ENCODE data around the gene ASS1. TPM values are rescaled to one million over a fixed set of nuclear protein-coding genes. Genes with fewer than 3 reads are reported as not detected.

Gene ASS1
- total RNA-seq, 1 donor from 2014 or later = 4.5 TPM

GRCh38 chr9:130429381-130429780, 15.4 kb upstream of the ASS1 start:
- Mint-ChIP-seq H3K9me3 (no peaks in the 10 kb centered on the region), H3K27me3 (ENCODE audit: low read depth) (peaks cover 20% of the 10 kb centered on the region), H3K27ac (ENCODE audit: unreplicated experiment) (no peak overlapping the region), H3K4me3 (no peak overlapping the region), H3K4me1 (peaks cover 5% of the 10 kb centered on the region), H3K36me3 (ENCODE audit: low read depth) (no peaks in the 10 kb centered on the region)
- DNase-seq (ENCODE audit: low read depth, low spot score) = no peak
- no peak for TF ChIP-seq CTCF (conservative IDR thresholded peaks at IDR 0.05)

DNA sequence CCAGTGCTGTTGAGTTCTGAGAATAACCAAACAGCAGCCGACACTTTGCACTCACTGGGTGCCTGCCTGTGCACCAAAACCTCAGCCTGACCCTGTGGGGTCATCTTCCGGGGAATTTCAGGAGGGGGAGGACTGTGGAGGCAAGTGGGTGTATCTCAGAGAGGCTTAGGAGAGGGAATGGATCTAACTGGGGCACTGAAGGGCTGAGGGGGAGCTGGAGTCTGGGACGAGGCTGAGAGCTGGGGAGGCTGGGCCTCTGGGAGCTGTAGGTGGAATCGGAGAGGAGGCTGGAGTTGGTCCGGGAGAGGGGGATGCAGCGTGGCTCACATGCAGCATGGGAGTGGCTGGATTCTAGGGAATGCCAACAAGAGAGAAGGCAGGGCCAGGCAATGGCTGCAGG, 14.9 kb upstream of the ASS1 start:
- Mint-ChIP-seq H3K27ac (ENCODE audit: unreplicated experiment) (no peak overlapping the region), H3K4me1 (peaks cover 5% of the 10 kb centered on the region), H3K36me3 (ENCODE audit: low read depth) (no peaks in the 10 kb centered on the region), H3K4me3 (no peak overlapping the region), H3K9me3 (no peaks in the 10 kb centered on the region), H3K27me3 (ENCODE audit: low read depth) (peaks cover 24% of the 10 kb centered on the region)
- TF ChIP-seq CTCF (conservative IDR thresholded peaks at IDR 0.05) = no peak
- no peak for DNase-seq (ENCODE audit: low read depth, low spot score)

DNA sequence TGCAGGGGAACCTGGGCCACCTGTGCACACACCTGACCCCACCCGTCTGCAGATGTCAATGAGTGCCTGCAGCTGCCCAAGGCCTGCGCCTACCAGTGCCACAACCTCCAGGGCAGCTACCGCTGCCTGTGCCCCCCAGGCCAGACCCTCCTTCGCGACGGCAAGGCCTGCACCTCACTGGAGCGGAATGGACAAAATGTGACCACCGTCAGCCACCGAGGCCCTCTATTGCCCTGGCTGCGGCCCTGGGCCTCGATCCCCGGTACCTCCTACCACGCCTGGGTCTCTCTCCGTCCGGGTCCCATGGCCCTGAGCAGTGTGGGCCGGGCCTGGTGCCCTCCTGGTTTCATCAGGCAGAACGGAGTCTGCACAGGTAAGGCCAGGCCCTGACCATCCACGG, 14.5 kb upstream of the ASS1 start:
- DNase-seq (ENCODE audit: low read depth, low spot score) = no peak
- no peak overlapping the region for H3K4me3 Mint-ChIP-seq
- H3K4me1 Mint-ChIP-seq = peaks cover 5% of the 10 kb centered on the region
- no peaks in the 10 kb centered on the region for H3K9me3 Mint-ChIP-seq
- peaks cover 27% of the 10 kb centered on the region for H3K27me3 Mint-ChIP-seq (ENCODE audit: low read depth)
- H3K36me3 Mint-ChIP-seq (ENCODE audit: low read depth) = no peaks in the 10 kb centered on the region
- H3K27ac Mint-ChIP-seq (ENCODE audit: unreplicated experiment) = no peak overlapping the region
- no peak for TF ChIP-seq CTCF (conservative IDR thresholded peaks at IDR 0.05)

- H3K27me3 Mint-ChIP-seq (ENCODE audit: low read depth) = peaks cover 29% of the 10 kb centered on the region
- no peaks in the 10 kb centered on the region for H3K9me3 Mint-ChIP-seq
- H3K36me3 Mint-ChIP-seq (ENCODE audit: low read depth) = no peaks in the 10 kb centered on the region
- no peak for TF ChIP-seq CTCF (conservative IDR thresholded peaks at IDR 0.05)
- peaks cover 5% of the 10 kb centered on the region for H3K4me1 Mint-ChIP-seq
- H3K27ac Mint-ChIP-seq (ENCODE audit: unreplicated experiment) = no peak overlapping the region
- no peak overlapping the region for H3K4me3 Mint-ChIP-seq
- no peak for DNase-seq (ENCODE audit: low read depth, low spot score)
Observed at GRCh38 chr9:130430734-130431535, 13.8 kb upstream of the ASS1 start.

GRCh38 chr9:130431536-130432303, 13.0 kb upstream of the ASS1 start:
- Mint-ChIP-seq H3K27me3 (ENCODE audit: low read depth) (peaks cover 33% of the 10 kb centered on the region), H3K27ac (ENCODE audit: unreplicated experiment) (no peak overlapping the region), H3K4me3 (no peak overlapping the region), H3K9me3 (no peaks in the 10 kb centered on the region), H3K36me3 (ENCODE audit: low read depth) (no peaks in the 10 kb centered on the region), H3K4me1 (peaks cover 3% of the 10 kb centered on the region)
- no peak for DNase-seq (ENCODE audit: low read depth, low spot score)
- TF ChIP-seq CTCF (conservative IDR thresholded peaks at IDR 0.05) = no peak
